OCI-M1 (cell line): ENCODE results near the gene NPTX1.

Experiments
- DNase-seq: peaks from one replicate; lab custom pipeline; 2025; lab: John Stamatoyannopoulos, UW

Gene NPTX1

GRCh38 chr17:80426671-80427326, 49.6 kb downstream of the NPTX1 start:
- DNase-seq = peak; percentile 80

DNA sequence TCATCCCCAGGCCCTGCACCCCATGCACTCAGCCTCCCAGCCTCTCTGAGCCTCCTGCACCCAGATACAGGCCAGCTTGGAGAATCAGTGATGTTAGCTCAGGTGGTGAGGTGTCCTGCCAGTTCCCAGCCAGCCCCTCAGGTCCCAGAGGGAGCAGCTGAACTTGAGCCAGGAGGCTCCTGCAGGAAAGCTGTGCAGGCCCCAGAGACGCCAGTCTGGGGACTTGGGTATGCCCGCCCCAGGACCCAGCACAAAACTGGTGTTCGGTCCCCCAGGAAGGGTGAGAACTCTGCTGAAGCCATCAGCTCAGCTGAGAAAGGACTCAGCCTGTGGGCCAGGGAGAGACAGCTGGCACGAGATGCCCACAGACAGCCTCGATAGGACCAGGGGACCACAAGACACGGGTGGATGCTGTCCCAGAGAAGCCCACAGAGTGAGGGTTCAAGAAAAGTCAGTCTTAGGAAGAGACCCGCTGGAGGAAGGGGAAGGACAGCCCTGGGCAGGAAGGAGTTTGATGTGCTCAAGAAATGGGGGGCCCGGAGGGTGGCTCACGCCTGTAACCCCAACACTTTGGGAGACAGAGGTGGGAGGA, 50.5 kb downstream of the NPTX1 start:
- no peak for DNase-seq

GRCh38 chr17:80424878-80425765, 51.3 kb downstream of the NPTX1 start:
- DNase-seq = no peak

GRCh38 chr17:80424261-80424660, 52.1 kb downstream of the NPTX1 start:
- DNase-seq = no peak

DNA sequence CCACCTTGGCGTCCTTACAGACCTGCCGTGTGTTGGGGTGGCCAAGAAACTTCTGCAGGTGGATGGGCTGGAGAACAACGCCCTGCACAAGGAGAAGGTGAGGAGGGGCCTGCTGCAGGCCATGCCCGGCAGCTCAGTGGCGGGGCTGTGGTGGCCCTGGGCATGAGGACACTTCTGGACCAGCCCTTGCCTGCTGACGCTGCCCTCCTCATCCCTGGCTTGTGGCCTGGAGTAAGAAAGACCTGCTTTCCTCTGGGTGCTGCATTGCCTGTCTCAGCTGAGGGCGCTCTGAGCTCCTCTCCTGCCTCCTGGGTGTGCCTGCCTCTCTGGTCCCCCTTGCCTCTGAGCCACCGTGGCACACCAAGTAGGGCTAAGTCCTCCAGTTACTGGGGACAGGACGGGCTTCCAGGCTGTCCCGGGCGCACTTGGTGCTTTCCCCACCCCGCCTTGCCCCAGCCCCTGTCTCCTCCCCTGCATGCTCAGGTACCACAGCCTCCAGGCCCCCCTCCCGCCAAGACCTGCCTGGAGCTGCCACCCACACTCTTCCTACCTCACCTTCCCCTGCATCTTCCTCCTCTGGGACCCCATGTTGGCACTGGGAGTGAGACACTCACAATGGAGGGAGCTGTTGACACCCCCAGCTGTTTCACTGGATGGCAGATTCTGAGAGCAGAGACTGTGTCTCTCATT, 52.7 kb downstream of the NPTX1 start:
- DNase-seq = no peak

GRCh38 chr17:80422981-80423380, 53.4 kb downstream of the NPTX1 start:
- DNase-seq = no peak

DNA sequence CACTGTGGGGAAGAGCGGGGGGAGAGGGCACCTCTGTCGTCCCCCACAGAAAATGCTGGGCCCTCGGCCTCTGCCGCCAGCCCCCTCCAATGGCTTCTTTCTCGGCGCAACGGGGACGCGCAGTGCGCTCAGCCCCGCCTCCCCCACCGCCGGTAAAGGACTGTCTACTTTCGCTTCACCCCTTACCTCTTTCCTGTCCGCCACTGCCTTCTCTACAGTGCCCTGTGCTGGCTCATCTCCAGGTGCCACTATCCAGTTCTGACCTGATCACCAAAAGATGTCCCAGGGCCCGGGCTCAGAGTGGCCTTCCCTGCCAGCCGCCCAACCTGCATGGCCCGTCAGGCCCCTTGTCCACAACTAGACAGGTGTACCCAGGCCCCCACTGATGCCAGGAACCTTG, 54.1 kb downstream of the NPTX1 start:
- no peak for DNase-seq

- no peak for DNase-seq
These were observed 54.9 kb downstream of the NPTX1 start for GRCh38 chr17:80421381-80422090.

GRCh38 chr17:80419255-80419654, 57.2 kb downstream of the NPTX1 start:
- no peak for DNase-seq

GRCh38 chr17:80418589-80418988, 57.8 kb downstream of the NPTX1 start:
- no peak for DNase-seq
